ENCODE data around the gene MUC2. TPM values are rescaled to one million over a fixed set of nuclear protein-coding genes. Genes with fewer than 3 reads are reported as not detected.

MUC2 gene
- total RNA-seq, 1 experiment from 2014 or later = 0.47 TPM

GRCh38 chr11:1090600-1091331 is 16.1 kb downstream of the MUC2 start:
- POLR2A ChIA-PET = no interaction called here
- intact Hi-C loops (cut with micrococcal nuclease) = no loop called here
- H3K4me3 ChIP-seq (replicated peaks in 1 of 2; ENCODE audit: low read depth in 1 of 2, low read length in 2 of 2) = no peak overlapping the region
- no peaks in the 10 kb centered on the region for H3K27me3 ChIP-seq (ENCODE audit: insufficient read depth, low read length)
- no peaks in the 10 kb centered on the region for H3K36me3 ChIP-seq (ENCODE audit: control insufficient read depth in 1 of 2, insufficient read depth in 2 of 2, low read length in 2 of 2)
- H4K20me1 ChIP-seq (ENCODE audit: insufficient read depth) = no peaks in the 10 kb centered on the region
- no peaks in the 10 kb centered on the region for H3K4me1 ChIP-seq (ENCODE audit: control insufficient read depth in 1 of 2, insufficient read depth in 2 of 2, low read length in 2 of 2)
- no peaks in the 10 kb centered on the region for H3K79me2 ChIP-seq (ENCODE audit: insufficient read depth, low read length)
- no peaks in the 10 kb centered on the region; a peak in 1 of 4 replicates for H3K9me3 ChIP-seq (ENCODE audit: control insufficient read depth in 1 of 2, insufficient read depth in 1 of 2, low read depth in 1 of 2, low read length in 2 of 2)
- no peak overlapping the region for H3K4me2 ChIP-seq (ENCODE audit: low read length)
- BruUV-seq (replicated peaks) = no TSS peak
- no peak for ATAC-seq
- H2AFZ ChIP-seq (ENCODE audit: low read depth, low read length, poor library complexity, severe bottlenecking) = no peak overlapping the region
- TF ChIP-seq EZH2 (IDR thresholded peaks at IDR 0.05) (no peak), YY1 (IDR thresholded peaks at IDR 0.05; ENCODE audit: extremely low read depth, insufficient replicate concordance, low read depth, low read length) (no peak), TCF7L2 (IDR thresholded peaks at IDR 0.05; ENCODE audit: borderline replicate concordance, extremely low read depth, insufficient read depth, insufficient read length) (no peak), EGR1 (IDR thresholded peaks at IDR 0.05; ENCODE audit: low read depth) (no peak), POLR2A (IDR thresholded peaks at IDR 0.05; ENCODE audit: borderline replicate concordance, extremely low read depth, insufficient read depth, insufficient read length) (no peak)
- H3K9ac ChIP-seq (ENCODE audit: low read length) = no peak overlapping the region
- H3K27ac ChIP-seq (ENCODE audit: low read depth, low read length) = no peak overlapping the region
- RAD21 ChIA-PET (ENCODE audit: low non-redundant PET in 1 of 2, low total read pairs in 2 of 2, uncharacterized antibody in 2 of 2, unreplicated experiment in 2 of 2) = no interaction called here
- no peaks in the 10 kb centered on the region for H3K9me2 ChIP-seq (ENCODE audit: insufficient read depth)
- CTCF ChIA-PET = no interaction called here
- no peak for DNase-seq (ENCODE audit: low read depth, low spot score)

DNA sequence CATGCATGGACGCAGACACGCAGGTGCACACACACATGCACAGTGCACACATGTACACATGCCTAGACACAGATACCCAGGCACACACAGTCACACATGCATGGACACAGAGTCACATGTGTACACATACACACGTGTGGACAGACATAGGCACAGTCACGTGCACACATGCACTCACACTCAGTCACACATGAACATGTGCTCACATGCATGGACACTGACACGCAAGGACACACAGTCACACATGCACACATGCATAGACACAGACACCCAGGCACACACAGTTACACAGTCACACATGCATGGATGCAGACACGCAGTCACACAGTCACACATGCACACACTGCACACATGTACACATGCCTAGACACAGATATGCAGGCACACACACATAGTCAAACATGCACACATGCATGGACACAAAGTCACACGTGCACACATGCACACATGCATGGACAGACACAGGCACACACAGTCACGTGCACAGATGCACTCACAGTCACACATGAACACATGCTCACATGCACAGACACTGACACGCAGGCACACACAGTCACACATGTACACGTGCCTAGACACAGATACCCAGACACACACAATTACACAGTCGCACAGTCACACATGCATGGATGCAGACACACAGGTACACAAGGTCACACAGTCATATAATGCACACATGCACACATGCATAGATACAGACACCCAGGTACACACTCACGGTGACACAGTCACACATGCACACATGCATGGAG is 16.8 kb downstream of the MUC2 start:
- BruUV-seq (replicated peaks) = no TSS peak
- intact Hi-C loops (cut with micrococcal nuclease) = no loop called here
- Histone ChIP-seq H3K4me3 (replicated peaks in 1 of 2; ENCODE audit: low read depth in 1 of 2, low read length in 2 of 2) (no peak overlapping the region), H3K27ac (ENCODE audit: low read depth, low read length) (no peak overlapping the region), H3K9me3 (ENCODE audit: control insufficient read depth in 1 of 2, insufficient read depth in 1 of 2, low read depth in 1 of 2, low read length in 2 of 2) (no peaks in the 10 kb centered on the region; a peak in 1 of 4 replicates), H3K27me3 (ENCODE audit: insufficient read depth, low read length) (no peaks in the 10 kb centered on the region), H3K36me3 (ENCODE audit: control insufficient read depth in 1 of 2, insufficient read depth in 2 of 2, low read length in 2 of 2) (no peaks in the 10 kb centered on the region), H3K9ac (ENCODE audit: low read length) (no peak overlapping the region), H3K79me2 (ENCODE audit: insufficient read depth, low read length) (no peaks in the 10 kb centered on the region), H2AFZ (ENCODE audit: low read depth, low read length, poor library complexity, severe bottlenecking) (no peak overlapping the region), H3K9me2 (ENCODE audit: insufficient read depth) (no peaks in the 10 kb centered on the region), H4K20me1 (ENCODE audit: insufficient read depth) (no peaks in the 10 kb centered on the region), H3K4me1 (ENCODE audit: control insufficient read depth in 1 of 2, insufficient read depth in 2 of 2, low read length in 2 of 2) (no peaks in the 10 kb centered on the region), H3K4me2 (ENCODE audit: low read length) (no peak overlapping the region)
- DNase-seq (ENCODE audit: low read depth, low spot score) (no peak), ATAC-seq (no peak)
- ChIA-PET POLR2A (no interaction called here), CTCF (no interaction called here), RAD21 (ENCODE audit: low non-redundant PET in 1 of 2, low total read pairs in 2 of 2, uncharacterized antibody in 2 of 2, unreplicated experiment in 2 of 2) (no interaction called here)
- TF ChIP-seq CEBPB (IDR thresholded peaks at IDR 0.05; ENCODE audit: low read depth) (no peak), EGR1 (IDR thresholded peaks at IDR 0.05; ENCODE audit: low read depth) (no peak), JUND (IDR thresholded peaks at IDR 0.05) (no peak), POLR2A (IDR thresholded peaks at IDR 0.05; ENCODE audit: borderline replicate concordance, extremely low read depth, insufficient read depth, insufficient read length) (no peak), SP1 (IDR thresholded peaks at IDR 0.05; ENCODE audit: low read depth) (no peak), EZH2 (IDR thresholded peaks at IDR 0.05) (no peak), CBX3 (IDR thresholded peaks at IDR 0.05; ENCODE audit: low read depth) (no peak), CTCF (IDR thresholded peaks at IDR 0.05 in 2 of 3, conservative IDR thresholded peaks at IDR 0.05 in 1 of 3; ENCODE audit: borderline replicate concordance in 1 of 3, insufficient read depth in 1 of 3, low read depth in 2 of 3, low read length in 2 of 3) (no peak), TCF7L2 (IDR thresholded peaks at IDR 0.05; ENCODE audit: borderline replicate concordance, extremely low read depth, insufficient read depth, insufficient read length) (no peak), RAD21 (IDR thresholded peaks at IDR 0.05; ENCODE audit: low read depth) (no peak), YY1 (IDR thresholded peaks at IDR 0.05; ENCODE audit: extremely low read depth, insufficient replicate concordance, low read depth, low read length) (no peak)
- TF ChIP-seq, protein P1, sequence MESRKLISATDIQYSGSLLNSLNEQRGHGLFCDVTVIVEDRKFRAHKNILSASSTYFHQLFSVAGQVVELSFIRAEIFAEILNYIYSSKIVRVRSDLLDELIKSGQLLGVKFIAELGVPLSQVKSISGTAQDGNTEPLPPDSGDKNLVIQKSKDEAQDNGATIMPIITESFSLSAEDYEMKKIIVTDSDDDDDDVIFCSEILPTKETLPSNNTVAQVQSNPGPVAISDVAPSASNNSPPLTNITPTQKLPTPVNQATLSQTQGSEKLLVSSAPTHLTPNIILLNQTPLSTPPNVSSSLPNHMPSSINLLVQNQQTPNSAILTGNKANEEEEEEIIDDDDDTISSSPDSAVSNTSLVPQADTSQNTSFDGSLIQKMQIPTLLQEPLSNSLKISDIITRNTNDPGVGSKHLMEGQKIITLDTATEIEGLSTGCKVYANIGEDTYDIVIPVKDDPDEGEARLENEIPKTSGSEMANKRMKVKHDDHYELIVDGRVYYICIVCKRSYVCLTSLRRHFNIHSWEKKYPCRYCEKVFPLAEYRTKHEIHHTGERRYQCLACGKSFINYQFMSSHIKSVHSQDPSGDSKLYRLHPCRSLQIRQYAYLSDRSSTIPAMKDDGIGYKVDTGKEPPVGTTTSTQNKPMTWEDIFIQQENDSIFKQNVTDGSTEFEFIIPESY (IDR thresholded peaks at IDR 0.05; ENCODE audit: extremely low read depth, insufficient replicate concordance, low read length) = no peak
